Sigmoid colon (tissue), 4 donors: ENCODE results near the gene GCKR.

ENCODE experiments used
- CTCF ChIP-seq, 4 experiments: fragments of 450-650 bp in 3 of 4; fragments of 200-600 bp in 1 of 4; IDR thresholded peaks; one replicate each; pipeline ENCODE4 v1.5.1; 2016 to 2019; ENCODE audit warnings: antibody characterized with exemption in 4 of 4, mild to moderate bottlenecking in 3 of 4, moderate library complexity in 2 of 4
- POLR2AphosphoS5 ChIP-seq, 4 donors: sonication (generic); formaldehyde crosslinking; IDR thresholded peaks; one replicate each; pipeline ENCODE4 v1.6.1; 2017; ENCODE audit warnings: antibody characterized with exemption in 4 of 4

- no peak for TF ChIP-seq CTCF (IDR thresholded peaks at IDR 0.05)
- TF ChIP-seq POLR2AphosphoS5 (IDR thresholded peaks at IDR 0.05): no peak
These were observed 1.6 kb upstream of the GCKR start, which contains the start of gene FNDC4 for GRCh38 chr2:27494944-27495554.
